Thyroid gland (tissue), 4 donors: Measurements from ENCODE around the gene BMPR1B.

Experiments used
- POLR2A ChIP-seq, 2 donors: fragments of 450-650 bp; IDR thresholded peaks; one replicate each; pipeline ENCODE4 v1.6.1; 2017; ENCODE audit warnings: antibody characterized with exemption in 2 of 2, mild to moderate bottlenecking in 2 of 2, moderate library complexity in 1 of 2
- TF ChIP-seq, protein P1 (sequence below), 6 experiments: fragments of 200-600 bp in 3 of 6; fragments of 450-650 bp in 3 of 6; sonication (generic) in 3 of 6; IDR thresholded peaks; one replicate each; pipeline ENCODE4 v1.5.1; 2016 to 2019; ENCODE audit warnings: antibody characterized with exemption in 6 of 6, mild to moderate bottlenecking in 2 of 6, inconsistent platforms in 1 of 6, moderate library complexity in 1 of 6

DNA sequence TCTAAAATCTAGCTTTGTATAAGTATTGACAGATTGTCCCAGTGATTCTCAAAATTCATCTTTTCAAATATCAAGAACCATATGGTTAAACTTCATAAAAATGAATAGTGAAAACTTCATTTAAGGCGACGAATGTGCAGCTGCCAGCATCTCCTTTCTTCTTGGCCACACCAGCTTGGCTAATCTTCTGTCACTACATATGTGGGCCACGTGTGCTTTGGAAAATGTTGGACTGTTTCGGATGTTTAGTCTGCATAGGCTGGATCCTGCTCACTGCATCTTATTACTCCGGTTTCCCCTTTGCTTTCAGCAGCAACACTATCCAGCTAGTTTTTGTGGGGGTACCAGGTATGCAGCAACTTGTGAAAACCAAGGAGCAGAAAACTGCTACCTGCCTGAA, 221.9 kb downstream of the BMPR1B start:
- TF ChIP-seq, protein P1, sequence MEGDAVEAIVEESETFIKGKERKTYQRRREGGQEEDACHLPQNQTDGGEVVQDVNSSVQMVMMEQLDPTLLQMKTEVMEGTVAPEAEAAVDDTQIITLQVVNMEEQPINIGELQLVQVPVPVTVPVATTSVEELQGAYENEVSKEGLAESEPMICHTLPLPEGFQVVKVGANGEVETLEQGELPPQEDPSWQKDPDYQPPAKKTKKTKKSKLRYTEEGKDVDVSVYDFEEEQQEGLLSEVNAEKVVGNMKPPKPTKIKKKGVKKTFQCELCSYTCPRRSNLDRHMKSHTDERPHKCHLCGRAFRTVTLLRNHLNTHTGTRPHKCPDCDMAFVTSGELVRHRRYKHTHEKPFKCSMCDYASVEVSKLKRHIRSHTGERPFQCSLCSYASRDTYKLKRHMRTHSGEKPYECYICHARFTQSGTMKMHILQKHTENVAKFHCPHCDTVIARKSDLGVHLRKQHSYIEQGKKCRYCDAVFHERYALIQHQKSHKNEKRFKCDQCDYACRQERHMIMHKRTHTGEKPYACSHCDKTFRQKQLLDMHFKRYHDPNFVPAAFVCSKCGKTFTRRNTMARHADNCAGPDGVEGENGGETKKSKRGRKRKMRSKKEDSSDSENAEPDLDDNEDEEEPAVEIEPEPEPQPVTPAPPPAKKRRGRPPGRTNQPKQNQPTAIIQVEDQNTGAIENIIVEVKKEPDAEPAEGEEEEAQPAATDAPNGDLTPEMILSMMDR (IDR thresholded peaks at IDR 0.05): no peak
- TF ChIP-seq POLR2A (IDR thresholded peaks at IDR 0.05): no peak
